ENCODE data around the gene KRTAP5-2. TPM values are rescaled to one million over a fixed set of nuclear protein-coding genes. Genes with fewer than 3 reads are reported as not detected.
"Not testable (repeated sequence)": the region's sequence is repeated elsewhere in the genome, so short reads cannot be mapped to it uniquely, and the experiment has no call there.

KRTAP5-2 gene, protein sequence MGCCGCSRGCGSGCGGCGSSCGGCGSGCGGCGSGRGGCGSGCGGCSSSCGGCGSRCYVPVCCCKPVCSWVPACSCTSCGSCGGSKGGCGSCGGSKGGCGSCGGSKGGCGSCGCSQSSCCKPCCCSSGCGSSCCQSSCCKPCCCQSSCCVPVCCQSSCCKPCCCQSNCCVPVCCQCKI
- not detected for total RNA-seq
- polyA plus RNA-seq (ENCODE audit: insufficient read depth, low read depth, low replicate concordance): not detected
- long read RNA-seq, donor 1: 0 reads
- long read RNA-seq, donor 2: 0 reads

DNA sequence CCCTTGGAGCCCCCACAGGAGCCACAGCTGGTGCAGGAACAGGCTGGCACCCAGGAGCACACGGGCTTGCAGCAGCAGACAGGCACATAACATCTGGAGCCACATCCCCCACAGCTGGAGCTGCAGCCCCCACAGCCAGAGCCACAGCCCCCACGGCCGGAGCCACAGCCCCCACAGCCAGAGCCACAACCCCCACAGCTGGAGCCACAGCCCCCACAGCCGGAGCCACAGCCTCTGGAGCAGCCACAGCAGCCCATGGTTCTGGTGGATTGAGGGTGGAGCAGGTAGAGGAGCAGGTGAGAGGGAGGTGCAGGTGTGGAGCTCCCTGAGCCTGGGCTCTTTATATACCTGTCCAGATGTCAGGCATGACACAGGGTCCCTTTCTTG lies at the start of gene KRTAP5-2:
Gene KRTAP5-2, minus strand, starts transcription at position 301 of the 387 bp plus-strand sequence. Its CDS starts 44 bp downstream, at position 257.
- DNase-seq: no peak
- no peak for TF ChIP-seq POLR2A (IDR thresholded peaks at IDR 0.05)
- TF ChIP-seq, protein P1, sequence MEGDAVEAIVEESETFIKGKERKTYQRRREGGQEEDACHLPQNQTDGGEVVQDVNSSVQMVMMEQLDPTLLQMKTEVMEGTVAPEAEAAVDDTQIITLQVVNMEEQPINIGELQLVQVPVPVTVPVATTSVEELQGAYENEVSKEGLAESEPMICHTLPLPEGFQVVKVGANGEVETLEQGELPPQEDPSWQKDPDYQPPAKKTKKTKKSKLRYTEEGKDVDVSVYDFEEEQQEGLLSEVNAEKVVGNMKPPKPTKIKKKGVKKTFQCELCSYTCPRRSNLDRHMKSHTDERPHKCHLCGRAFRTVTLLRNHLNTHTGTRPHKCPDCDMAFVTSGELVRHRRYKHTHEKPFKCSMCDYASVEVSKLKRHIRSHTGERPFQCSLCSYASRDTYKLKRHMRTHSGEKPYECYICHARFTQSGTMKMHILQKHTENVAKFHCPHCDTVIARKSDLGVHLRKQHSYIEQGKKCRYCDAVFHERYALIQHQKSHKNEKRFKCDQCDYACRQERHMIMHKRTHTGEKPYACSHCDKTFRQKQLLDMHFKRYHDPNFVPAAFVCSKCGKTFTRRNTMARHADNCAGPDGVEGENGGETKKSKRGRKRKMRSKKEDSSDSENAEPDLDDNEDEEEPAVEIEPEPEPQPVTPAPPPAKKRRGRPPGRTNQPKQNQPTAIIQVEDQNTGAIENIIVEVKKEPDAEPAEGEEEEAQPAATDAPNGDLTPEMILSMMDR (IDR thresholded peaks at IDR 0.05): no peak
- H3K4me3 ChIP-seq: no peak within 1 kb of the TSS
- H3K27me3 ChIP-seq: no peaks in the 10 kb centered on the region
- no peak within 1 kb of the TSS for H3K27ac ChIP-seq
- intact Hi-C loops (cut with DNase I; ENCODE audit: low total_unique reads): no loop called here
- WGBS, 2 donors: 46% methylated on average over 4 of the region's 4 CpGs; no CpG with 5 or more reads in 1 of the 2 donors
- no peaks in the 10 kb centered on the region for H3K4me1 ChIP-seq
- H3K36me3 ChIP-seq (ENCODE audit: low read depth, missing control alignments): no peaks in the 10 kb centered on the region
- no peaks in the 10 kb centered on the region for H3K9me3 ChIP-seq

DNA sequence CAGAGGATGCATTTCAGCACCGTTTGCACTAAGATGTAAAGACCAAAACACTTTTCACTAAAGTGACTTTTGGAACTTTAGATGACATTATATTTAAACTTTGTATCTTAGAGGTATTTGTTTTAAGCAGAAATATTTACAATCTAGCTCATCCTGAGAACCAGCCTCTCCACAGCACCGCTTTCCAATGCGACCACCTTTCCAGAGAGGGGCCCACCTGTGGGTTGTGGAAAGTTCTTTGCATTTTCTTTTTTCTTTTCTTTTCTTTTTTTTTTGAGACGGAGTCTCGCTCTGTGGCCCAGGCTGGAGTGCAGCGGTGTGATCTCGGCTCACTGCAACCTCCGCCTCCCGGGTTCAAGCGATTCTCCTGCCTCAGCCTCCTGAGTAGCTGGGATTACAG lies 48.4 kb upstream of the KRTAP5-2 start:
- 84 to 95% methylated on average over 10 of the region's 10 CpGs for WGBS, 2 donors
- H3K4me1 ChIP-seq; DNase-seq; intact Hi-C loops (cut with DNase I; ENCODE audit: low total_unique reads); H3K4me3 ChIP-seq; H3K36me3 ChIP-seq (ENCODE audit: low read depth, missing control alignments); H3K27me3 ChIP-seq; H3K27ac ChIP-seq; H3K9me3 ChIP-seq: not testable (repeated sequence)

DNA sequence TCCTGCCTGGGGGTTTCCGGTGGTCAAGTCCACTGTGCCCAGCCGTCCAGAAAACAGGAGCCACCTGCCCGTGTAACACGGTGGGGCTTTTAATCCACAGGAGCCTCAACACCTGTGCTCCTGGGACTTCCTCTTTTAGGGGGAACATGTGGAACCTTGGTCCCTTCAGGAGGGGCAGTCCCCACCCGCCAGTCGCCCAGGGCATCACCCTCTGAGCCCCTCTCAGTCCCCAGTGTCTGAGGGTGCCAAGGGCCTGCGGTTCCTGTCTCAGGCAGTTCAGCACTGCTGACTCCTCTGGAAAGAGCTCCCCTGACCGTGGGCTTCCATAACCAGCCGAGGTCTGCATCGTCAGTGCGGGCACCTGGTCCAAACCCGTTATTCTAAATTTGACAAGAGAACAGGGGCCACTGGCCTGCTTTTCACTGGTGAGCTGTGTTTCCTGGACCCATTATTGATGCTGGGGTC lies 47.3 kb upstream of the KRTAP5-2 start:
- Histone ChIP-seq H3K36me3 (ENCODE audit: low read depth, missing control alignments) (no peaks in the 10 kb centered on the region), H3K4me3 (no peak overlapping the region), H3K27ac (no peak overlapping the region), H3K9me3 (no peaks in the 10 kb centered on the region), H3K4me1 (no peaks in the 10 kb centered on the region), H3K27me3 (no peaks in the 10 kb centered on the region)
- intact Hi-C loops (cut with DNase I; ENCODE audit: low total_unique reads): no loop called here
- TF ChIP-seq, protein P1 (IDR thresholded peaks at IDR 0.05): no peak
- TF ChIP-seq POLR2A (IDR thresholded peaks at IDR 0.05): no peak
- WGBS, 2 donors: 44 to 93% methylated on average over 3 to 12 of the region's 12 CpGs
- no peak for DNase-seq

DNA sequence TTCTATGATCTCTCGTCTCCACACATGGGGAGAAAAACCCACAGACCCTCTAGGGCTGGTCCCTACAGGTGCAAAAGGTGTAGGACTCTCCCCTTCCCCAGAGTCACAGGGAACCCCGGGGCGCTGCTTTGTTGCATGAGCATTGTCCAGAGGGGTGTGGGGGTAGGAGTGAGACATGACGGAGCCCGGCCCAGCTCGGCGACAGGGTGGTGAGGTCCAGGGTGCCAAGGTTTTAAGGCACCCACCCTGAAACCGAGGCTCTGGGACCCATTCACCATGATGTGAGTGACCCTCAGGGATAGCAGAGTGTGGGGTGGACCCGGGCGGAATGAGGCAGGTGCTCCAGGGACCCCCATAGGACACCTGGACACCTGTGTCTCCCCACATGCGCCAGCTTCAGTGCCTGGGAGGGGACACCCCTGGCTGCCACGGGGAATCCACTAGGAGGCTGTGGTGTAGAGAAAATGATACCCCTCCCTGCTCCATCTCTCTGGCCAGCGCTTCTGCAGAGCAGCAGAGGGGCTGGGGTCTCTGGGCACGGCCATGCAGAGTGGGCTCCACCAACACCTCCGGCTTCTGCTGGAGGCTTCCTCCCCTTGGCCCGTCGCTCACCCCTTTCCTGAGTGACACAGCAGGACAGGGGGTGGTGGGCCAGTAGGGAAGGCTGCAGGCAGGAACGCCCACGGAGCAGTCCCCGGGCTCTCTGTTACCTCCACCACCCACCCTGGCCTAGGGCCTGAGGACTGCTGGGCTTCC lies 46.7 kb upstream of the KRTAP5-2 start:
- WGBS, 2 donors: 87 to 88% methylated on average over 15 to 20 of the region's 20 CpGs
- no peak for DNase-seq
- no peaks in the 10 kb centered on the region for H3K27me3 ChIP-seq
- intact Hi-C loops (cut with DNase I; ENCODE audit: low total_unique reads): no loop called here
- no peak overlapping the region for H3K27ac ChIP-seq
- TF ChIP-seq, protein P1 (IDR thresholded peaks at IDR 0.05): no peak
- TF ChIP-seq POLR2A (IDR thresholded peaks at IDR 0.05): no peak
- H3K4me3 ChIP-seq: no peak overlapping the region
- no peaks in the 10 kb centered on the region for H3K4me1 ChIP-seq
- no peaks in the 10 kb centered on the region for H3K36me3 ChIP-seq (ENCODE audit: low read depth, missing control alignments)
- no peaks in the 10 kb centered on the region for H3K9me3 ChIP-seq

DNA sequence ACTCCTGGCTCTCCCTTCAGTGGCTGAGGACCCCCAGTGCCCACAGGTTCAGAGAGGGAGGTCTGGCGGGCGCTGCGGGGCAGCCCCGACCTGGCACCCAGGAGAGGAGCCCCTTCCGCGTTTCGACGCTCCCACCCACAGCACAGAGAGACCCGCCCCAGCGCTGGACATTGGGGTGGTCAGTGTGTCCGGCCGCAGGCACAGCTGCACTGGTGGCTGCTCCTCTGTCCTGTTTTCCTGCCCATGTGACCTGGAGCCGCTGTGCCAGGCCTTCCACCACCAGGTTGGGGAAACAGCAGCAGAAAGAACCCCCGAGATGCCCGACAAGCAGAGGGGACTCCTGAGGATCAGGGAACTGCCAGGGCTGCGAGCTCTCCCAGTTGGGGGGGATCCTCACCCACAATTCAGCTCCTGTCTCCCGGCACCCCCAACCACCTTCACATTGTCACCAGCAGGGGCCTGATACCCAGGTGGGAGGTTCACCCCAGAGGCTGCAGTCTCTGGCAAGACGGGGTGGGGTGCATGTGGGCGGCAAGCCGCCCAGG lies 45.1 kb upstream of the KRTAP5-2 start:
- no peak overlapping the region for H3K27ac ChIP-seq

More for the DNA sequence above, 45.1 kb upstream of the KRTAP5-2 start:
- Histone ChIP-seq H3K36me3 (ENCODE audit: low read depth, missing control alignments) (no peaks in the 10 kb centered on the region), H3K27me3 (no peaks in the 10 kb centered on the region), H3K4me1 (no peaks in the 10 kb centered on the region), H3K4me3 (no peak overlapping the region), H3K9me3 (no peaks in the 10 kb centered on the region)
- 90 to 98% methylated on average over 8 to 19 of the region's 20 CpGs for WGBS, 2 donors
- intact Hi-C loops (cut with DNase I; ENCODE audit: low total_unique reads): no loop called here
- DNase-seq: no peak
- TF ChIP-seq, protein P1 (IDR thresholded peaks at IDR 0.05): no peak
- TF ChIP-seq POLR2A (IDR thresholded peaks at IDR 0.05): no peak
